ENCODE measurements around the gene MAP4.
A peak's percentile ranks its signal among the peaks of the same experiment; 100 is the strongest.

MAP4 gene

DNA sequence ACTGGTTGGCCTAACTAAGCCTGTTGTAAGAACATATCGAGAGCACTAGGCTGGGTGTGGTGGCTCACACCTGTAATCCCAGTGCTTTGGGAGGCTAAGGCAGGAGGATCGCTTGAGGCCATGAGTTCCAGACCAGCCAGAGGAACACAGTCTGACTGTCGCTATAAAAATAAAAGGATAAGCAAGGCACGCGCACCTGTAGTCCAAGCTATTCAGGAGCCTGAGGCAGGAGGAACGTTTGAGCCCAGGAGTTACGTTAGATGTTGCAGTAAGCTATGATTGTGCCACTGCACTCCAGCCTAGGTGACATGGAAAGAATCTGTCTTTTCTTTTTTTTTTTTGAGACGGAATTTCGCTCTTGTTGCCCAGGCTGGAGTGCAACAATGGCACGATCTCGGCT lies 24.9 kb downstream of the MAP4 start:
- no peak overlapping the region for H3K4me2 ChIP-seq (ENCODE audit: low read length)
- peaks cover 4% of the 10 kb centered on the region; the same call in 1 of the 2 replicates for H3F3A ChIP-seq (ENCODE audit: control insufficient read depth, insufficient read depth)
- H3K36me3 ChIP-seq (ENCODE audit: control insufficient read depth, low read length) = peaks cover 6% of the 10 kb centered on the region; the same call in 1 of the 2 replicates
- H3K27me3 ChIP-seq (ENCODE audit: control insufficient read depth, low read length) = no peaks in the 10 kb centered on the region
- no peaks in the 10 kb centered on the region for H3K4me1 ChIP-seq (ENCODE audit: control insufficient read depth, low read length)
- H3K9me3 ChIP-seq (ENCODE audit: control insufficient read depth, insufficient read depth, low read length) = no peaks in the 10 kb centered on the region
- H3K9me2 ChIP-seq (replicated peaks; ENCODE audit: control insufficient read depth, low read length) = no peaks in the 10 kb centered on the region
- no peaks in the 10 kb centered on the region for H4K20me1 ChIP-seq (ENCODE audit: control insufficient read depth, insufficient read depth, low read depth, low read length)
- no peak overlapping the region for H3K4me3 ChIP-seq (ENCODE audit: low read length)
- H3K27ac ChIP-seq (ENCODE audit: low read depth, low read length) = no peak overlapping the region
- H3K79me2 ChIP-seq (ENCODE audit: control insufficient read depth, low read length) = no peaks in the 10 kb centered on the region; the same call in 1 of the 2 replicates
- TF ChIP-seq, protein P1, sequence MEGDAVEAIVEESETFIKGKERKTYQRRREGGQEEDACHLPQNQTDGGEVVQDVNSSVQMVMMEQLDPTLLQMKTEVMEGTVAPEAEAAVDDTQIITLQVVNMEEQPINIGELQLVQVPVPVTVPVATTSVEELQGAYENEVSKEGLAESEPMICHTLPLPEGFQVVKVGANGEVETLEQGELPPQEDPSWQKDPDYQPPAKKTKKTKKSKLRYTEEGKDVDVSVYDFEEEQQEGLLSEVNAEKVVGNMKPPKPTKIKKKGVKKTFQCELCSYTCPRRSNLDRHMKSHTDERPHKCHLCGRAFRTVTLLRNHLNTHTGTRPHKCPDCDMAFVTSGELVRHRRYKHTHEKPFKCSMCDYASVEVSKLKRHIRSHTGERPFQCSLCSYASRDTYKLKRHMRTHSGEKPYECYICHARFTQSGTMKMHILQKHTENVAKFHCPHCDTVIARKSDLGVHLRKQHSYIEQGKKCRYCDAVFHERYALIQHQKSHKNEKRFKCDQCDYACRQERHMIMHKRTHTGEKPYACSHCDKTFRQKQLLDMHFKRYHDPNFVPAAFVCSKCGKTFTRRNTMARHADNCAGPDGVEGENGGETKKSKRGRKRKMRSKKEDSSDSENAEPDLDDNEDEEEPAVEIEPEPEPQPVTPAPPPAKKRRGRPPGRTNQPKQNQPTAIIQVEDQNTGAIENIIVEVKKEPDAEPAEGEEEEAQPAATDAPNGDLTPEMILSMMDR (IDR thresholded peaks at IDR 0.05; ENCODE audit: low read depth, low read length, poor library complexity, severe bottlenecking) = no peak
- no peak for TF ChIP-seq EZH2phosphoT487 (IDR thresholded peaks at IDR 0.05; ENCODE audit: borderline replicate concordance, low read length)

DNA sequence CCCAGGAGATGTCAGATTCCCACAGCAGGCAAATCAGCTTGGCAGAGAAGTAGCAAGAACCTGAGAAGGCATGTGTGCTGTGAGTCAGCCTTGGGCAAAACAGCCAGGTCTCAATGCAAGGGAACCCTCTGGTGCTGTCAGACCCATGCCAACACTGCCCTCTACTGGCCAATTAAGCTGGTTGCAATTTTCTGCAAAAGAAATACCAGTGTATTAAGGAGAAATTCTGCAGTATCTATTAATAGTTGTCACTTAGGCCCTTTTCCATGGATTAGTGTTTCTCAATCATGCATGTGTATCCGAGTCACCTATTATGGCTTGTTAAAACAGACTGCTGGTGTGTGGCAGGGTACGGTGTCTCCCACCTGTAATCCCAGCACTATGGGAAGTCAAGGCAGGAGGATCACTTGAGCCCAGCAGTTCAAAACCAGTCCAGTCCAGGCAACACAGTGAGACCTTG lies 26.2 kb downstream of the MAP4 start:
- H4K20me1 ChIP-seq (ENCODE audit: control insufficient read depth, insufficient read depth, low read depth, low read length) = no peaks in the 10 kb centered on the region
- H3K27ac ChIP-seq (ENCODE audit: low read depth, low read length) = no peak overlapping the region
- no peaks in the 10 kb centered on the region; the same call in 1 of the 2 replicates for H3K79me2 ChIP-seq (ENCODE audit: control insufficient read depth, low read length)

DNA sequence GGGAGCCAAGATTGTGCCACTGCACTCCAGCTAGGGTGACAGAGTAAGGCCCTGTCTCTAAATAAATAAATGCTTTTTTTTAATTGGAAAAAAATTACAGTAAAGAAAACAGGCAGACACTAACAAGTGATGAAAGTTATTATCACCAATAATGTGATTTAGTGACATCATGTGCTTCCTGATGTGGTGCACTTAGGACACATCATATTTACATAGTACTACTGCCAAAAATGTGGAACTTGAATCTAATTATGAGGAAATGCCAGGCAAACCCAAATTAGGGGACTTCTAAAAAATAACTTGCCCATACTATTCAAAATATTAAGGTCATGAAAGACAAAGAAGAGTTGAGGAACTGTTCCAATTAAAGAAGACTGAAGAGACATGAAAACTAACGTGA lies 30.8 kb downstream of the MAP4 start:
- Histone ChIP-seq H3K4me3 (ENCODE audit: low read length) (no peak overlapping the region), H3K79me2 (ENCODE audit: control insufficient read depth, low read length) (no peaks in the 10 kb centered on the region; the same call in 1 of the 2 replicates), H3K36me3 (ENCODE audit: control insufficient read depth, low read length) (no peaks in the 10 kb centered on the region), H3F3A (ENCODE audit: control insufficient read depth, insufficient read depth) (no peaks in the 10 kb centered on the region), H3K27me3 (ENCODE audit: control insufficient read depth, low read length) (no peaks in the 10 kb centered on the region), H4K20me1 (ENCODE audit: control insufficient read depth, insufficient read depth, low read depth, low read length) (no peaks in the 10 kb centered on the region), H3K4me2 (ENCODE audit: low read length) (no peak overlapping the region), H3K27ac (ENCODE audit: low read depth, low read length) (no peak overlapping the region), H3K4me1 (ENCODE audit: control insufficient read depth, low read length) (no peaks in the 10 kb centered on the region), H3K9me3 (ENCODE audit: control insufficient read depth, insufficient read depth, low read length) (no peaks in the 10 kb centered on the region), H3K9me2 (replicated peaks; ENCODE audit: control insufficient read depth, low read length) (no peaks in the 10 kb centered on the region)
- TF ChIP-seq EZH2phosphoT487 (IDR thresholded peaks at IDR 0.05; ENCODE audit: borderline replicate concordance, low read length) = no peak
- TF ChIP-seq, protein P1 (IDR thresholded peaks at IDR 0.05; ENCODE audit: low read depth, low read length, poor library complexity, severe bottlenecking) = no peak

More for the DNA sequence above, 26.2 kb downstream of the MAP4 start:
- Histone ChIP-seq H3K36me3 (ENCODE audit: control insufficient read depth, low read length) (peaks cover 6% of the 10 kb centered on the region; the same call in 1 of the 2 replicates), H3K9me3 (ENCODE audit: control insufficient read depth, insufficient read depth, low read length) (no peaks in the 10 kb centered on the region), H3K4me3 (ENCODE audit: low read length) (no peak overlapping the region), H3K4me1 (ENCODE audit: control insufficient read depth, low read length) (no peaks in the 10 kb centered on the region), H3F3A (ENCODE audit: control insufficient read depth, insufficient read depth) (peaks cover 4% of the 10 kb centered on the region; the same call in 1 of the 2 replicates), H3K9me2 (replicated peaks; ENCODE audit: control insufficient read depth, low read length) (no peaks in the 10 kb centered on the region), H3K4me2 (ENCODE audit: low read length) (no peak overlapping the region), H3K27me3 (ENCODE audit: control insufficient read depth, low read length) (no peaks in the 10 kb centered on the region)
- TF ChIP-seq, protein P1 (IDR thresholded peaks at IDR 0.05; ENCODE audit: low read depth, low read length, poor library complexity, severe bottlenecking) = peak; percentile 96
- TF ChIP-seq EZH2phosphoT487 (IDR thresholded peaks at IDR 0.05; ENCODE audit: borderline replicate concordance, low read length) = no peak
